ENCODE measurements around the gene ZFP30.

DNA sequence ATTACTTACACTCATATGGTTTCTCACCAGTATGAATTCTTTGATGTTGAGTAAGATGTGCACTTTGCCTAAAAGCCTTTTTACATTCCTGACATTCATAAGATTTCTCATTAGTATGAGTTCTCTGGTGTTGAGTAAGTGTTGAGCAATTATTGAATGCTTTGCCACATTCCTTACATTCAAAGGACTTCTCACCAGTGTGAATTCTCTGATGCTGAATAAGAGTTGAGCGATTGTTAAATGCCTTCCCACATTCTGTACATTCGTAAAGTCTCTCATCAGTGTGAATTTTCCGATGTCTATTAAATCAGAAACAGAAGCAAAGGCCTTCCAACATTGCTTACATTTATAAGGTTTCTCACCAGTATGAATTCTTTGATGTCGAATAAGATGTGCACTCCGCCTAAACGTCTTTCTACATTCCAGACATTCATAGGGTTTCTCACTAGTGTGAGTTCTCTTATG, 14.2 kb upstream of the ZFP30 start:
- TF ChIP-seq, protein P1, sequence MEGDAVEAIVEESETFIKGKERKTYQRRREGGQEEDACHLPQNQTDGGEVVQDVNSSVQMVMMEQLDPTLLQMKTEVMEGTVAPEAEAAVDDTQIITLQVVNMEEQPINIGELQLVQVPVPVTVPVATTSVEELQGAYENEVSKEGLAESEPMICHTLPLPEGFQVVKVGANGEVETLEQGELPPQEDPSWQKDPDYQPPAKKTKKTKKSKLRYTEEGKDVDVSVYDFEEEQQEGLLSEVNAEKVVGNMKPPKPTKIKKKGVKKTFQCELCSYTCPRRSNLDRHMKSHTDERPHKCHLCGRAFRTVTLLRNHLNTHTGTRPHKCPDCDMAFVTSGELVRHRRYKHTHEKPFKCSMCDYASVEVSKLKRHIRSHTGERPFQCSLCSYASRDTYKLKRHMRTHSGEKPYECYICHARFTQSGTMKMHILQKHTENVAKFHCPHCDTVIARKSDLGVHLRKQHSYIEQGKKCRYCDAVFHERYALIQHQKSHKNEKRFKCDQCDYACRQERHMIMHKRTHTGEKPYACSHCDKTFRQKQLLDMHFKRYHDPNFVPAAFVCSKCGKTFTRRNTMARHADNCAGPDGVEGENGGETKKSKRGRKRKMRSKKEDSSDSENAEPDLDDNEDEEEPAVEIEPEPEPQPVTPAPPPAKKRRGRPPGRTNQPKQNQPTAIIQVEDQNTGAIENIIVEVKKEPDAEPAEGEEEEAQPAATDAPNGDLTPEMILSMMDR (IDR thresholded peaks at IDR 0.05; ENCODE audit: low read depth, low read length, missing input control), result no peak
- no peak for TF ChIP-seq MAX (IDR thresholded peaks at IDR 0.05)

All from liver (tissue), 2 donors.